GM19035 (cell line): Measurements from ENCODE around the gene RASA4.
"Not testable (repeated sequence)": the region's sequence is repeated elsewhere in the genome, so short reads cannot be mapped to it uniquely, and the experiment has no call there.

Experiments used
- ATAC-seq: cut with Tn5 transposase; IDR thresholded peaks from one replicate; pipeline ENCODE4 v1.9.1; 2021; ENCODE audit not compliant: unreplicated experiment

RASA4 gene

GRCh38 chr7:102544372-102544771 lies 72.2 kb downstream of the RASA4 start:
- not testable (repeated sequence) for ATAC-seq

DNA sequence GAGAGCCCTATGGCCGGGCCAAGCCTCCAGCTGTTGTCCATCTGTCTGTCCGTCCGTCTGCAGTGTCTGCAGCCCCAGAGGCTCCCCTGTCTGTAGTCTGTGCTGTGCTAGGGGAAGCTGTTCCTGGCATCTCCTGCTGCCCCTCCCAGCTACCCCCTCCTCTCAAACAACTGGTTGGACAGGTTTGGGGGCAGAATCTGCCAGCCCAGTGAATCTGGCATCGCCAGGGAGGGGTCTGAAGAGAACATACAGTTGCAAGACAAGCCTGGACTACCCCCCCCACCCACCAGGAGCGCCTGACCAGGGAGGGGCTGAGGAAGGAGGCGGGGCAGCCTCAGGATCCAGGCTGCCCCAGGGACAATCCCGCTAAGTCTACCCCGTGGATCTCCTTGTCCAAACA lies 73.0 kb downstream of the RASA4 start, which contains the start of gene UPK3BL2:
Gene UPK3BL2 (minus strand): TSS at position 101 of the 400 bp plus-strand sequence. CDS start 60 bp downstream, at position 41.
- ATAC-seq = not testable (repeated sequence)

GRCh38 chr7:102542771-102543170 lies 73.8 kb downstream of the RASA4 start:
- not testable (repeated sequence) for ATAC-seq

GRCh38 chr7:102542083-102542482 lies 74.5 kb downstream of the RASA4 start:
- not testable (repeated sequence) for ATAC-seq

GRCh38 chr7:102540604-102541003 lies 76.0 kb downstream of the RASA4 start:
- not testable (repeated sequence) for ATAC-seq

DNA sequence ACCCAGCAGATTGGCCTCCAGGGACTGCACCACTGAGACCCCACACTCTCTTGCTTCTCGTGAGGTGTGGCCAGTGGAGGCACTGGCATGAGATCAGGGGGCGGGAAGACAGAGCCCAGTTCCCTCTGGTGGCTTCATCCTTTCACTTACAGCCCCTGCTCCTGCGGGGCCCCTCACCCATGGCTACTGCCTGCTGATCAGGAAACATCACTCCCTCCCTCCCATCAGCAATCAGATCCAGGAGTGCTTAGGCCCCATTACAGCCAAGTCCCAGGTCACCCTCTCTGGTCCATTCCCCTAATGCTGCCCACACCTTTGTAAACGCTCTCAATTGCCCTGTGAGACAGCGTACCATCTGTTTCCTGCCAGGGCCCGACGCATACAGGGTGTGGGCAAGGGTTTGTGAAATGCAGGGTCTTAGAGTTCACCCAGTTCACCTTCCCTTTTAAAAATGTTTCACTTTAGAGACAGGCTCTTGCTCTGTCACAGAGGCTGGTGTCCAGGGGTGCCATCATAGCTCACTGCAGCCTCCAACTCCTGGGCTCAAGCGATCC lies 81.4 kb downstream of the RASA4 start:
- ATAC-seq = not testable (repeated sequence)

DNA sequence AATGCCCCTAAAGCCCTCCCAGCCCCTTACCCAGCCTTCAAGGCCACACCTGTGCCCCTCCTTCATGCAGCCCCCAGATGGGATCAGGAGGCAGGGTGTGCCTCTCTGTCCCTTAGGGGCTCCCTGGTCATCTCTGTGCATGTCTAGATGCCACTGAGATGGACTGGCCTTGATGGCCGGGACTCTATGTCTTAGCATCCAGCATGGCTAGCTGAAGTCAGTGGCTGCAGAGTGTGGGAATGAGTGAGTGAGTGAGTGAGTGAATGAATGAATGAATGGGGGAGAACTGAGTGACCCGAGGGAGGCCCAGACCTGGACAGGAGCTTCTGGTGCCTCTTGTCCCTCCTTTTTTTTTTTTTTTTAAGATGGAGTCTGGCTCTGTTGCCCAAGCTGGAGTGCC lies 84.4 kb downstream of the RASA4 start:
- ATAC-seq = not testable (repeated sequence)

- not testable (repeated sequence) for ATAC-seq
Observed at GRCh38 chr7:102531583-102531982, 85.0 kb downstream of the RASA4 start.

DNA sequence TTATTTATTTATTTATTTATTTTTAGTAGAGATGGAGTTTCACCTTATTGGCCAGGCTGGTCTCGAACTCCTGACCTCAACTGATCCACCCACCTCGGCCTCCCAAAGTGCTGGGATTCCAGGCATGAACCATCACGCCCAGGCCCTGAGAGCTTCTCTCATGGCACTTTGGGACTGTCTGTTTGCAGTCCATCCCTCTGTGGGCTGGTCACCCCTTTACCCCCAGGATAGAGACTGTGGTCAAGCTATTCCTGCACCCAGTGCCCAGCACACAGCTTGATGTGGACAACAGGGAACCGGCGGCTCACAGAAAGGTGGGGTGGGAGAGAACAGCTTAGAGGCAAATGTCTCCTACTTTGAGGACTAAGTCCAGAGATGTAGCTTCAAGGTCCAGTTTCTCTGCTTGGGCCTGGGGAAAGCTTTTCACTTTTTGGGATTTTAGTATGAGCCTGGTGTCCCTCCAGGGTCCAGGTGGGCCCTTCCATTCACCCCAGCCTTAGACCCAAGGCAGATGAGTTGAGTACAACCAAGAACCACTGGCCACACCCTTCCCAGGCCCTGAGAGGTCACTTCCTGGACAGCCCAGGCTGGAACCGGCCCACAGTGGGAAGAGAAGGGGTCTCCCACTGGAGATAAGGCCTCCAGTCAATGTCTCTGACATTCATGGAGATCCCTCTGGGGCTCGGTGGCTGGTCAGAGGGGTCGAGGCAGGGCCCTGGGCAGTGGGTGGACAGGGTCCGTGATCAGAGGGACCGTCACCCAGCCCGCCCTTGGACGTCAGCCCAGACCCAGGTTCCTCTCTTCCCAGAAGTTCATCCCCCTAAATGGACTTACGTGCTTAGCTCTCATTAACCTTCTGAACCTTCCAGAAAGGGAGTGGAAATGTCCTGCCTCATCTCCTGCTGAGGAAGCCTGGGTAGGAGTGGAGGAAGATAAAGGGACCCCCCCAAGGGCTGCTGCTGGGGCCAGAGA lies 88.4 kb downstream of the RASA4 start:
- ATAC-seq = not testable (repeated sequence)

DNA sequence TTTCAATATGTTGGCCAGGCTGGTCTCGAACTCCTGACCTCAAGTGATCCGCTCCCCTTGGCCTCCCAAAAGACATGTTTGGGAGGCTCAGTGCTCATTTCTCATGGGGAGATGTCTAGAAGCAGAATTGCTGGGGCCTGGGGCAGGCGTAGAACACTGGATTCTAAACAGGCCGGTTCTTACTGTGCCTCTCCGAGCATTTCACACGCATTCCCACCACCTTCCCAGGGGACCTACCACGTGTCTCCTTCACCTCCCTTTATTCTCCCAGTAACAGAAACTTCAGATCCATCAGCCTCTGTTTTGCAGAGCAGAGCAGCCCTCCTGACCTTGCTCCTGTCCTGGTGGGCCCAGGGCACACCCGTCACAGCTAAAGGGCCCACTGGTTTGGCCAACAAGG lies 89.4 kb downstream of the RASA4 start:
- not testable (repeated sequence) for ATAC-seq

GRCh38 chr7:102524803-102525202 lies 91.8 kb downstream of the RASA4 start:
- ATAC-seq = not testable (repeated sequence)
